ENCODE data around the gene GRIN1.

GRCh38 chr9:137114220-137114612, 24.7 kb upstream of the GRIN1 start:
- no peak for TF ChIP-seq CTCF (IDR thresholded peaks at IDR 0.05; ENCODE audit: low read length)
- TF ChIP-seq EZH2 (IDR thresholded peaks at IDR 0.05; ENCODE audit: borderline replicate concordance, low read length), result no peak

Measured in OCI-LY1 (cell line).